ENCODE measurements around the gene ANGPT4. TPM values are rescaled to one million over a fixed set of nuclear protein-coding genes. Genes with fewer than 3 reads are reported as not detected.

Gene ANGPT4
- total and polyA plus RNA-seq, 5 donors from 2014 or later = not detected

- Histone ChIP-seq H3K27me3 (ENCODE audit: control insufficient read depth, insufficient read depth, low read length) (no peaks in the 10 kb centered on the region), H3K9me3 (ENCODE audit: control insufficient read depth in 2 of 2, low read length in 2 of 2) (no peaks in the 10 kb centered on the region), H3K4me3 (ENCODE audit: low read depth, low read length) (no peak overlapping the region), H3K4me1 (ENCODE audit: control insufficient read depth, insufficient read depth, low read length, poor library complexity, severe bottlenecking) (peaks cover 71% of the 10 kb centered on the region), H3K36me3 (ENCODE audit: control insufficient read depth, insufficient read depth, low read length) (peaks cover 7% of the 10 kb centered on the region), H3K27ac (ENCODE audit: insufficient read depth, low read length, poor library complexity, severe bottlenecking) (no peak overlapping the region)
- DNase-seq (no peak), ATAC-seq (ENCODE audit: low read depth in 2 of 2) (no peak)
- no peaks in the 10 kb centered on the region for H3K27me3 Mint-ChIP-seq
- peaks cover 11 to 77% (median 47%) of the 10 kb centered on the region in 4 donors for H3K4me1 Mint-ChIP-seq
- H3K27ac Mint-ChIP-seq = peak overlapping the region in 2 of 3 donors; percentile 48 to 77
- peak overlapping the region in 3 of 4 donors; percentile 39 to 48 (median 44) for H3K4me3 Mint-ChIP-seq
- peaks cover 8% of the 10 kb centered on the region for H3K36me3 Mint-ChIP-seq
- H3K9me3 Mint-ChIP-seq = no peaks in the 10 kb centered on the region
Measured at GRCh38 chr20:839626-840025, 76.5 kb downstream of the ANGPT4 start.

GRCh38 chr20:839015-839414, 77.1 kb downstream of the ANGPT4 start:
- peak overlapping the region in 1 of 4 donors; percentile 48 for H3K4me3 Mint-ChIP-seq

GRCh38 chr20:836190-836589, 79.9 kb downstream of the ANGPT4 start:
- Histone ChIP-seq H3K27ac (ENCODE audit: insufficient read depth, low read length, poor library complexity, severe bottlenecking) (peak overlapping the region; percentile 94), H3K36me3 (ENCODE audit: control insufficient read depth, insufficient read depth, low read length) (peaks cover 7% of the 10 kb centered on the region), H3K4me1 (ENCODE audit: control insufficient read depth, insufficient read depth, low read length, poor library complexity, severe bottlenecking) (peaks cover 56% of the 10 kb centered on the region), H3K4me3 (ENCODE audit: low read depth, low read length) (peak overlapping the region; percentile 39), H3K9me3 (ENCODE audit: control insufficient read depth in 2 of 2, low read length in 2 of 2) (no peaks in the 10 kb centered on the region), H3K27me3 (ENCODE audit: control insufficient read depth, insufficient read depth, low read length) (no peaks in the 10 kb centered on the region)
- Mint-ChIP-seq H3K27me3 (no peaks in the 10 kb centered on the region), H3K9me3 (no peaks in the 10 kb centered on the region), H3K4me1 (peaks cover 6 to 65% (median 47%) of the 10 kb centered on the region in 4 donors), H3K27ac (peak overlapping the region in 1 of 3 donors; percentile 91), H3K36me3 (peaks cover 8% of the 10 kb centered on the region), H3K4me3 (peak overlapping the region in 3 of 4 donors; percentile 7 to 91 (median 68))
- DNase-seq = no peak
- ATAC-seq (ENCODE audit: low read depth in 2 of 2) = no peak

More at GRCh38 chr20:839015-839414, 77.1 kb downstream of the ANGPT4 start:
- Histone ChIP-seq H3K4me1 (ENCODE audit: control insufficient read depth, insufficient read depth, low read length, poor library complexity, severe bottlenecking) (peaks cover 73% of the 10 kb centered on the region), H3K9me3 (ENCODE audit: control insufficient read depth in 2 of 2, low read length in 2 of 2) (no peaks in the 10 kb centered on the region), H3K27ac (ENCODE audit: insufficient read depth, low read length, poor library complexity, severe bottlenecking) (no peak overlapping the region), H3K36me3 (ENCODE audit: control insufficient read depth, insufficient read depth, low read length) (peaks cover 7% of the 10 kb centered on the region), H3K4me3 (ENCODE audit: low read depth, low read length) (no peak overlapping the region), H3K27me3 (ENCODE audit: control insufficient read depth, insufficient read depth, low read length) (no peaks in the 10 kb centered on the region)
- Mint-ChIP-seq H3K27ac (peak overlapping the region; percentile 48 to 77 (median 74)), H3K36me3 (peaks cover 8% of the 10 kb centered on the region), H3K4me1 (peaks cover 6 to 78% (median 47%) of the 10 kb centered on the region in 4 donors), H3K9me3 (no peaks in the 10 kb centered on the region), H3K27me3 (no peaks in the 10 kb centered on the region)
- no peak for ATAC-seq (ENCODE audit: low read depth in 2 of 2)
- DNase-seq = no peak

GRCh38 chr20:835608-836045, 80.5 kb downstream of the ANGPT4 start:
- Histone ChIP-seq H3K4me1 (ENCODE audit: control insufficient read depth, insufficient read depth, low read length, poor library complexity, severe bottlenecking) (peaks cover 50% of the 10 kb centered on the region), H3K9me3 (ENCODE audit: control insufficient read depth in 2 of 2, low read length in 2 of 2) (no peaks in the 10 kb centered on the region), H3K27ac (ENCODE audit: insufficient read depth, low read length, poor library complexity, severe bottlenecking) (peak overlapping the region; percentile 94), H3K27me3 (ENCODE audit: control insufficient read depth, insufficient read depth, low read length) (no peaks in the 10 kb centered on the region), H3K4me3 (ENCODE audit: low read depth, low read length) (peak overlapping the region; percentile 80), H3K36me3 (ENCODE audit: control insufficient read depth, insufficient read depth, low read length) (peaks cover 7% of the 10 kb centered on the region)
- ATAC-seq (ENCODE audit: low read depth in 2 of 2) (no peak), DNase-seq (no peak)
- Mint-ChIP-seq H3K36me3 (peaks cover 8% of the 10 kb centered on the region), H3K4me3 (peak overlapping the region; percentile 63 to 94 (median 90)), H3K27me3 (no peaks in the 10 kb centered on the region), H3K27ac (peak overlapping the region; percentile 84 to 96 (median 91)), H3K9me3 (no peaks in the 10 kb centered on the region), H3K4me1 (peaks cover 6 to 63% (median 47%) of the 10 kb centered on the region in 4 donors)

- H3K27me3 ChIP-seq (ENCODE audit: control insufficient read depth, insufficient read depth, low read length) = no peaks in the 10 kb centered on the region
- peaks cover 8% of the 10 kb centered on the region for H3K36me3 Mint-ChIP-seq
- H3K9me3 Mint-ChIP-seq = no peaks in the 10 kb centered on the region
- no peaks in the 10 kb centered on the region for H3K9me3 ChIP-seq (ENCODE audit: control insufficient read depth in 2 of 2, low read length in 2 of 2)
- H3K27ac ChIP-seq (ENCODE audit: insufficient read depth, low read length, poor library complexity, severe bottlenecking) = peak overlapping the region; percentile 94
- H3K4me3 ChIP-seq (ENCODE audit: low read depth, low read length) = peak overlapping the region; percentile 80
- DNase-seq (no peak), ATAC-seq (ENCODE audit: low read depth in 2 of 2) (peak in 1 of 2 donors; percentile 3)
- peaks cover 12 to 62% (median 44%) of the 10 kb centered on the region in 4 donors for H3K4me1 Mint-ChIP-seq
- peaks cover 51% of the 10 kb centered on the region for H3K4me1 ChIP-seq (ENCODE audit: control insufficient read depth, insufficient read depth, low read length, poor library complexity, severe bottlenecking)
- no peaks in the 10 kb centered on the region for H3K27me3 Mint-ChIP-seq
- peak overlapping the region; percentile 91 to 96 (median 93) for H3K4me3 Mint-ChIP-seq
- H3K36me3 ChIP-seq (ENCODE audit: control insufficient read depth, insufficient read depth, low read length) = peaks cover 4% of the 10 kb centered on the region
- peak overlapping the region in 2 of 3 donors; percentile 91 to 93 for H3K27ac Mint-ChIP-seq
Measured at GRCh38 chr20:834151-834746, 81.9 kb downstream of the ANGPT4 start.

- H3K4me3 Mint-ChIP-seq = peak within 1 kb of the TSS; percentile 91 to 96 (median 93)
- H3K27me3 Mint-ChIP-seq = no peaks in the 10 kb centered on the region
- H3K4me3 ChIP-seq (ENCODE audit: low read depth, low read length) = peak within 1 kb of the TSS; percentile 89
- peaks cover 57% of the 10 kb centered on the region for H3K4me1 ChIP-seq (ENCODE audit: control insufficient read depth, insufficient read depth, low read length, poor library complexity, severe bottlenecking)
- peaks cover 19 to 66% (median 45%) of the 10 kb centered on the region in 4 donors for H3K4me1 Mint-ChIP-seq
- peaks cover 8% of the 10 kb centered on the region for H3K36me3 Mint-ChIP-seq
- DNase-seq (peak; percentile 94 to 97 (median 96)), ATAC-seq (ENCODE audit: low read depth in 2 of 2) (peak; percentile 95)
- H3K27ac Mint-ChIP-seq = peak within 1 kb of the TSS; percentile 60 to 93 (median 91)
- H3K36me3 ChIP-seq (ENCODE audit: control insufficient read depth, insufficient read depth, low read length) = peaks cover 4% of the 10 kb centered on the region
- no peaks in the 10 kb centered on the region for H3K9me3 ChIP-seq (ENCODE audit: control insufficient read depth in 2 of 2, low read length in 2 of 2)
- peak within 1 kb of the TSS; percentile 94 for H3K27ac ChIP-seq (ENCODE audit: insufficient read depth, low read length, poor library complexity, severe bottlenecking)
- no peaks in the 10 kb centered on the region for H3K9me3 Mint-ChIP-seq
- H3K27me3 ChIP-seq (ENCODE audit: control insufficient read depth, insufficient read depth, low read length) = no peaks in the 10 kb centered on the region
Measured at GRCh38 chr20:833450-834150, 82.5 kb downstream of the ANGPT4 start, which contains the start of gene FAM110A. TSS of gene FAM110A (plus strand) at chr20:833715. CDS start at chr20:844805, 11,090 bp downstream.

- Histone ChIP-seq H3K9me3 (ENCODE audit: control insufficient read depth in 2 of 2, low read length in 2 of 2) (no peaks in the 10 kb centered on the region), H3K27ac (ENCODE audit: insufficient read depth, low read length, poor library complexity, severe bottlenecking) (peak overlapping the region; percentile 94), H3K4me1 (ENCODE audit: control insufficient read depth, insufficient read depth, low read length, poor library complexity, severe bottlenecking) (peaks cover 53% of the 10 kb centered on the region), H3K4me3 (ENCODE audit: low read depth, low read length) (peak overlapping the region; percentile 89), H3K36me3 (ENCODE audit: control insufficient read depth, insufficient read depth, low read length) (peaks cover 3% of the 10 kb centered on the region), H3K27me3 (ENCODE audit: control insufficient read depth, insufficient read depth, low read length) (no peaks in the 10 kb centered on the region)
- peaks cover 4% of the 10 kb centered on the region for H3K36me3 Mint-ChIP-seq
- DNase-seq = no peak
- no peak for ATAC-seq (ENCODE audit: low read depth in 2 of 2)
- peaks cover 19 to 62% (median 41%) of the 10 kb centered on the region in 4 donors for H3K4me1 Mint-ChIP-seq
- peak overlapping the region; percentile 60 to 93 (median 91) for H3K27ac Mint-ChIP-seq
- no peaks in the 10 kb centered on the region for H3K9me3 Mint-ChIP-seq
- H3K4me3 Mint-ChIP-seq = peak overlapping the region; percentile 91 to 96 (median 93)
- no peaks in the 10 kb centered on the region for H3K27me3 Mint-ChIP-seq
Measured at GRCh38 chr20:833121-833449, 83.0 kb downstream of the ANGPT4 start.

Measured in CD4-positive, CD25-positive, alpha-beta regulatory T cell (primary cell).